Measurements from ENCODE around the gene FSTL4.
"Not testable (repeated sequence)": the region's sequence is repeated elsewhere in the genome, so short reads cannot be mapped to it uniquely, and the experiment has no call there.

FSTL4 gene

DNA sequence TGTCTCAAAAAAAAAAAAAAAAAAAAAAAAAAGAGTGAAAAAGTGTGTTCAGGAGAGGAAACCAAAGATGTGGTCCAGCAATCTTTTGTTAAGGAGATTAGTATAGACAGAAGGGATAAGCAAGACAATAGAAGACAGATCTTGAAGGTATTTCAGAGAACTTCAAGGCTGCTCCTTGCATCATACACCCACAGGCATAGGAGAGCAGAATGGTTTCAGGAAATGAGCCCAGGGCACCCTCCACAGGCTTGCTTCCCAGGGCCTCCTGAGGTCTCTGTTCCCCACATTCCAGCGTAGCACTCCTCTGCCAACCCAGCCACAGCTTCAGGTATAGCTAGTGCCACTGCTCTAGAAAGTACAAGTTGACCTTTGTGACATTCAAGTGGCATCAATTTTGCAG is 65.8 kb downstream of the FSTL4 start:
- DNase-seq = no peak

DNA sequence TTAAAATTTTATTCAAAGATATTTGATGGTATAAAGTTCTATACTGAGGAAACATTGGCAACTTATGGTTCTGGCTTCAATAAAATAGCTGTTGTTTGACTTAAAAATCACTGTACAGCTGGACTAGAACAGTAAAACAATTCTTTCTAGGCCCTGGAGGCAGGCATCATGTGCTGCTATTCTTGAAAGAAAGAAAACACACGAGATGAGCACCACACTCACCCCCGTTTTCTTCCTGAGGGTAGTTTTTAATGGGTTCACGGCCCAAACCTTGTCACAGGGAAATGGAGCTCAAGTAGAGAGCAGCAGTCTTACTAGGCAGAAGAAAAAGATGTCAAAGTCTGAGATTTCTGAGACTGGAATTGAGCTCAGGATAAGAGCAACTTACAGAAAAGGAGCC is 68.0 kb downstream of the FSTL4 start:
- DNase-seq = no peak

DNA sequence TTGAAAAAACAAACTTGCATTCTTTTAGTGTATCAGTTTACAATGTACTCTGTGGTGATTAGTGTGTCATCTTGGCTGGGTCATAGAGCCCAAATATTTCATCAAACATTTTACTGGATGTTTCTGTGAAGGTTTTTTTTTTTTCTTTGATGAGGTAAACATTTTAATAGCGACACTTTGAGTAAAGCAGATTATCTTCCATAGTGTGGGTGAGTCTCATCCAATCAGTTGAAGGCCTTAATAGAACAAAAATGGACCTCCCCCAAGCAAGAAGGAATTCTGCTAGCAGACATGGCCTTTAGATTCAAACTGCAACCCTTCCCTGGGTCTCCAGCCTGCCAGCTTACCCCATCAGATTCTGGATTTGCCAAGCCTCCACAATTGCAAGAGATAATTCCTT is 72.5 kb downstream of the FSTL4 start:
- no peak for DNase-seq

DNA sequence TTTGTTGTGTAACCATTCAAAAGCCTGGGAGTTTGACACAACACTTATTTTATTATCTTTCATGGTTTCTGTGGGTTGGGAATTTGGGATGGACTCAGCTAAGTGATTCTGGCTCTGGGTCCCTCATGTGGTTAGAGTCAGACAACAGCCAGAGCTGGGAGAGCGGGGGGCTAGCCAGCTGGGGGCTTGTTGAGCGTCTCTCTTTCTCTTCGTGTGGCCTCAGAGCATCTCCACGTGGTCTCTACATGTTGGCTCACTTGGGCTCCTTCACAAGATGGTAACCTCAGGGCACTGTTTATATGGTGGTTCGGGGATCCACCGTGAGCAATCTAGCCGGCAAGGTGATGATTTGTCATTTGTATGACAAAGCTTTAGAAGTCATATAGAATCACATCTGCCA is 73.6 kb downstream of the FSTL4 start:
- DNase-seq = no peak

DNA sequence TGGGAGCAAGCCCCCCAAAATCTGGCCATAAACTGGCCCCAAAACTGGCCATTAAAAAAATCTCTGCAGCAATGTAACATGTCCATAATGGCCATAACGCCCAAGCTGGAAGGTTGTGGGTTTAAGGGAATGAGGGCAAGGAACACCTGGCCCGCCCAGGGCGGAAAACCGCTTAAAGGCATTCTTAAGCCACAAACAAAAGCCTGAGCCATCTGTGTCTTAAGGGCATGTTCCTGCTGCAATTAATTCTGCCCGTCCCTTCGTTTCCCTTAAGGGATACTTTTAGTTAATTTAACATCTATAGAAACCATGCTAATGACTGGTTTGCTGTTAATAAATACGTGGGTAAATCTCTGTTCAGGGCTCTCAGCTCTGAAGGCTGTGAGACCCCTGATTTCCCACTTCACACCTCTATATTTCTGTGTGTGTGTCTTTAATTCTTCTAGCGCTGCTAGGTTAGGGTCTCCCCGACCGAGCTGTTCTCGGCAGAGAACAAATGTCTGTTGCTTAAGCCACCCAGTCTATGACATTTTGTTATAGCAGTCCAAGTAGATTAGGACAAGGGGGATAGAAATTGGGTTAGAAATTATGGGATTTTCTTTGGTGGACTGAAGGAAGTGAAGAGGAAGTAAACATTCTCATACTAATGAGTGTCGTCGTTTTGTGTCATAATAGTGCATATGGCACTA is 77.0 kb downstream of the FSTL4 start:
- DNase-seq = not testable (repeated sequence)

DNA sequence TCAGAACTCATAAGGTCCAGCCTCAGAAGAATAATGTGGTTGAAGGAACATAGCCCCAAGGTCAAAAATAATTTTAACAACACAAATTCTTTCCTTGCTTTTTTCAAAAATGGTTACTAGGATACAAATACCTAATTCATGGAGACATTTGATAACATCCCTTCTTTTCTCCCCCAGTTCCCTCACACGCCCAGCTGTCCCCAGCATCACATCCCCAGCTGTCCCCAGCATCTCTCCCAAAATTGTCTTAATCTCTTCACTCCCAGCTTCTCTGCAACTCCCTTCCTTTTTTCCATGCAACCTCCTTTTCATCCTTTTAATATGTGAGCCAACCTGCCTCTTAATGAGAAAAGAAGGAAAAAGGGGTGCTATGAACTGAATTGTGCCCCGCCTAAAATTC is 77.8 kb downstream of the FSTL4 start:
- no peak for DNase-seq

DNA sequence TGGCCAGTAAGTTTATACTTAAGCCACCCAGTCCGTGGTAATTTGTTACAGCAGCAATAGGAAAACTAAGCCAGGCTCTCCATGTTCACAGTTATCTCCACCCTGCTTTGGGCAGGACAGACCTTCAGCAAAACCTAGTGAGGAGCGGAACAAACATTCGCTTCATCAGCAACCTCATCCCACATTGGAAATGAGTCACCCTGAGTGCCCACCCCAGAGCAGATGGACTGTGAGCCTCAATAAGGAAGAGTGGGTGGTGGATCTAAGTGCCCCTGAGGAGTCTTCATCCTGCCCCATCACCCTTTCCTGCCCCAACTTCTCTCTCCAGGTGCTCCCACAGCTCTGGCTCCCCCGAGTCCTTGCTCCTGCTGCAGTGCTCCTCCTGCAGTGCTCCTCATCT is 78.8 kb downstream of the FSTL4 start:
- DNase-seq = no peak

DNA sequence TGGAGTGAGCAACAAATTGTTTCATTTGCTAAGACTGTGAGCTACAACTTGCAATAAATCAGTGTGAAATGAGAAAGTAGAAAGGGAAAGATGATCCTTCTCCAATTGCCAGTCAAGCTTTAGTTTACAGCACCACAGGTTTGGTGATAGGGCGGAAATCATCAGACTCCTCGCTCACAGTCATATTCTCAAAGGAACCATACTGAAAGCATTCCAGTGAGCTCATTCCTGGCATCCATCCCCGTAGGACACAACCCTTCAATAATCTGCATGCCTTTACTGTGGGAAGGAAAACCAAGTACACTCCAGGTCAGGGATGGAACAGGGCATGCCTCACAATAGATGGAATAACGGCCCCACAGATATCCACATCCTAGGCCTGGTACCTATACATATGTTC is 80.7 kb downstream of the FSTL4 start:
- no peak for DNase-seq

DNA sequence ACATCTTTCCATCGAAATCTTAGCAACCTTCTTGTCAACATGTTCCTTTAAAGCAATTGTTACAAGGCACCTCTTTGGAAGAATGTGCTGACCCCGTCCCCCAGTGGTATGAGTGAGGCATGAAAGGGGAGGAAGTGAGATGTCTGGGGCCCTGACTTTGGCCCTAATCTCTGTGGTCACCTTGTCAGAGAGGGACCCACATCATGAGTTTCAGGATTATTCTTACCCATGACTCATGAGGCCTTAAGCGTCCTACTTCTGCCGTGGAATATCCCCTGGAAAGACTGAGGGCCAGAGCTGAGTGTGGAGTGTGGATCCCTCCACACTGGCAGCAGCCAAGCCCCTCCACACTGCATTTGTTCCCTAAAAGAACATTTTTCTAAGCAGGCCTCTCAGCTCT is 81.2 kb downstream of the FSTL4 start:
- DNase-seq = no peak

DNA sequence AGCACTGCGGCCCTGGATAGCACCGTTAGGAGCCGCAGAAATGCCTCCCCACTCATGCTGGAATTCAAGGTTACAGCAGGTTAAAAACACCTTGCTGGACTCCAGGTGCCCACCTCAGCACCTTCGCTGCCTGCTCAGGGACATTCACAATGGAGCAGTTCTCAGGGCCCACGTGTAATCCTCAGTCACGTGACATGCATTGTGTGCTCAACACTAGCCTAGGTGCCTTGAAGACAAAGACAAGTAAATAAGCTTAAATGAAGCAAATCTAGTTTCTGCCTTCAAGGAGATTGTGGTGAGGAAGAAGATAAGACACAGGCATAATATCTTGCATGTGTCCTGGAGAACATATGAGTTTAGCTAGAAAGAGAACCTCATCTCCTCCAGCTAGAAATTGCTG is 82.1 kb downstream of the FSTL4 start:
- DNase-seq = no peak

DNA sequence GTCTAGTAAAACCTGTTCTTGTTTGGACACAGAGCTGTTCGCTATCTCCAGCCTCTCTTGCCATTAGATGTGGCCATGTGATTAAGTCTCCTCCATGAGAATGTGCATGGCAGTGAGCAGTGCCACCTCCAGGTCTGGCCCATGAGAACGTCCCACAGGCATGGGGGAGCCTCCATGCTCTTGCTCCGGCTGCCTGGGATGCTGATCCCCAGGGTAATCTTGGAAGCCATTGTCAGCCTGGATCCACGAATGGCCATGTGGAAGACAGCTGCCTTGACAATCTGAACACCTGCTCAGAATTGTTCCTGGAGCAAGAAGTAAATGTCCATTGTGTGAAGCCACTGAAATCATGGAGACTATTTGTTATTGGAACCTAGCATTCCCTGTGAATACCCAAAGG is 83.5 kb downstream of the FSTL4 start:
- no peak for DNase-seq

DNA sequence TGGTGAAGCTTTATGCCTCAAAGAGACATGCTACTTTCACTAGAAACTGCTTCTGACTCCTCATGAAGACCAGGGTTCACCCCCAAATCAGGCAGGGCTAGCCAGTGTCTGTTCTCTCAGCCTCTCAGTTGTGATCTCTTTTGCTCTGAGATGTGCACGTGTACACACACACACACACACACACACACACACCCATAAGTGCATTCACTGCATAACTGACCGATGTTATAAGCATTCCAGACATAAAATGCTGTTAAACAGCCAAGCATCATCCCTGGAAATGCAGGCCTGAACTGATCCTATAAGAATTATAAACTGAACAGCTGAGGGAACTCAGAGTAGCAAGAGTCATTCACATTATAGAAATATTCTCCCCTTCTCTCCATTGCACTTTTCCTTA is 85.0 kb downstream of the FSTL4 start:
- DNase-seq = no peak

DNA sequence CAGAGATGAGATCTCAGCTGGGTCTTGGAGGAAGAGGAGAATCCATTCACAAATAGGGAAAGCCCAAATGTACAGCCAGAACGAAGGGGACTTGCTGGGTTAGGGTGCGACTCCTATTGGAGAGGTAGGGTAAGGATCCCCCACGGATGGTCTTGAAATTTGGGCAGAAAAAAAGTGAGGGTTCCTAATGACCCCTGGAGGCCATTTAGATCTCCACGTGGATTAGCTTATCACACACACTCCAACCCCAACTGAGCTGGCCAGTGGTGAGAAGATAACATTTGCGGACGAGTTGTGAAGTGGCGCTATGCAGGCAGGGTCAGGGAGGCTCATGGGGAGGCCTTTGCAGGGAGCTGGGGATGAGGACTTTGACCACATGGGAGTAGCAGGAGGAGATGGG is 86.0 kb downstream of the FSTL4 start:
- no peak for DNase-seq

DNA sequence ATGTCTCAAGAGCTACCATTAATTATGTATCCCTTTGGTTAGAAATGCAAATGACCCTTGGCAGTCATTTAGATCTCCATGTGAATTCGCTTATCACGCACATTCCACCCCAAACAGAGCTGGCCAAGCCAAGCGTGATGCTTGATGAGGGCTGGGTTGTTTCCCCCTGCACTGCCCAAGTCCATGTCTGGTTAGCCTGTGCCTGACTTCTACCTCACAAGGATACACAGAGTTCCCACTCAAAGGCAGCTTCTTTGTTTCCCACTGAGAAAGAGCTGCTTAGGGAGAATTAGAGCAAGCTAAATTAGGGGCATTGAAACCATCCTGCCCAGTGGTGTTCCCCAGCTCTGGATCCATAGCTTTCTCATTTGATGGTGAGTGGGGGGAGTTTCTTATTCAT is 87.2 kb downstream of the FSTL4 start:
- no peak for DNase-seq

DNA sequence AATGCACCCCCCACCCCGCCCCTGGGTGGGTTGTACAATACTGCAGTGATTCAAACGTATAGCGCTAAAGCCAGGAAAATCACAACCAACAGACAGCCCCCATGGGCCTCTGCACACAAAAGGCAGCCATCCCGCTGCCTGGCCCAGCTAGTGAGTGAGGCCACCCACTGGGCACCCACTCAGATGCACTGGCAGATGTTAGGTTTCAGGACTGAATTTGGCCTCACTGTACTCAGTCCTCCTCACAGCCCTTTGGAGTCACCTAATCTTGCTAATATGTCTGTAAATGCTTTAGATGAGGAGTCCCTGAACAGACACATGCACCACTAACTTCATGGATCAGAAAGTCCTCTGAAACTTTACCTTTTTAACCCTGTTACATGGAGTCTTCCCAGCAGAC is 87.7 kb downstream of the FSTL4 start:
- DNase-seq = no peak

DNA sequence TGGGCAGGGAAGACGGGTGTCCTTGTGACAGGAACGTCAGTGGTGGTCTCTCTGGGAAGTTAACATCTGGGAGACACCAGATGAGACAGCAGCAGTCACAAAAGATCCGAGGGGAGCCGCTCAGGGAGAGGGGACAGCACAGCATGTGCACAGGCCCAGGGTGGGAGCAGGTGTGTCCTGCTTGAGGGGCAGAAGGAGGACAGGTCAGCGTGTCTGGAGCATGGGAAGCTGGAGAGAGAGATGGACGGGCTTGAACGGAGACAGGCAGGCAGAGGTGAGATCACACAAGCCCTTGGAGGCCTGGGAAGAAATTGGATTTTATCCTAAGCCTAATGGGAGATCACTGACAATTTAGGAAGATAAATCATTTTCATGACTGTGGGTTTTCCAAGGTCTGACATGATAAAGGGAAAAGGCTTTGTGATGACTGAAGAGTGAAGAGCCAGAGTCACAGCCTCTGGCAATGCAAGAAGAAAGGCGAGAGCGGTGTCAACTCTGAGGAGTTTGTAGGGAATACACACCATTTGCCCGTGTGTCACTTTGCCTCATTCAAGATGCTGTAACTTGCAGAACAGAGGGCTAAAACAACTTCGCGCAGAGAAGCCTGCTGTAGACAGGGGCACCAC is 88.3 kb downstream of the FSTL4 start:
- no peak for DNase-seq

DNA sequence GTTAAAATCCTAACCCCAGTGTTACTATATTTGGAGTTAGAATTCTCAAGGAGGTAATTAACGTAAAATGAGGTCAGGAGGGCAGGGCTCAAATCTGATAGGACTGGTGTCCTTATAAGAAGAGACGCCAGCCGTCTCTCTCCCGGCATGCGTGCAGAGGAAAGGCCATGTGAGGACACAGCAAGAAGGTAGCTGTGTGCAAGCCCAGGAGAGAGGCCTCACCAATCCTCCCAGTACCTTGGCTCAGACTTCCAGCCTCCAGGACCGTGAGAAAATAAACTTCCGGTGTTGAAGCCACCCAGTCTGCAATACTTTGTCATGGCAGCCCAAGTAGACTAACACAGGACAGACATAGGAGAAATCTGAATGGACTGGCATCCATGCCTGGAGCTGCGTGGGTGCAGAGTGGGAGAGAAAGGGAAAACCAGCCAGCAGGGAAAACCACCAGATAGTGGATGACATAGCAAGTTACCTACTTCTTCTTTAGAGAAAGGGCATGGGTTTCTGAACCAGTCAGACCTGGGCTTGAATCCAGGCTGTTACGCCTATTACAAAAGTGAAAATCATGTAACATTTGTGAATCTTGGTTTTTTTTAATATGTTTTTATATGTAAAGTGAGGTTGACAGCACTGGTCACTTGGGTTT is 89.2 kb downstream of the FSTL4 start:
- DNase-seq = peak; percentile 11

DNA sequence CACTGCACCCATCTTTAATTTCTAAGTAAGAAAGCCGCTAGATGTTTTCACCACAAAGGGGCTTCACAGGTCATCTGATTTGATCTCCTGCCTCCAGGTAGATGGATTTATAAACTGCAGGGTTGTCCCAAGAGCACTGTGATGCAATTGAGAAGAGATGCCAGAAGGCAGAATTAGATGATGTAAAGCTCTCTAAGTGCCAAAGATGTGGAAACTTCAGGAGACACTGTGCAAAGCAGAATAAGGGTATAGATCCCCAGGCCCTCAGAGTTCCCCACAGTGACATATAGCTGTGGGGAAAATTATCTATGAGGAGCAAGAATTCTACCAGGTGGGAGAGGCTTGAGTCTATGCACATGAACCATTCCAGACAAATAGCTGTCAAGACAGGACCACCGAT is 90.5 kb downstream of the FSTL4 start:
- DNase-seq = no peak

DNA sequence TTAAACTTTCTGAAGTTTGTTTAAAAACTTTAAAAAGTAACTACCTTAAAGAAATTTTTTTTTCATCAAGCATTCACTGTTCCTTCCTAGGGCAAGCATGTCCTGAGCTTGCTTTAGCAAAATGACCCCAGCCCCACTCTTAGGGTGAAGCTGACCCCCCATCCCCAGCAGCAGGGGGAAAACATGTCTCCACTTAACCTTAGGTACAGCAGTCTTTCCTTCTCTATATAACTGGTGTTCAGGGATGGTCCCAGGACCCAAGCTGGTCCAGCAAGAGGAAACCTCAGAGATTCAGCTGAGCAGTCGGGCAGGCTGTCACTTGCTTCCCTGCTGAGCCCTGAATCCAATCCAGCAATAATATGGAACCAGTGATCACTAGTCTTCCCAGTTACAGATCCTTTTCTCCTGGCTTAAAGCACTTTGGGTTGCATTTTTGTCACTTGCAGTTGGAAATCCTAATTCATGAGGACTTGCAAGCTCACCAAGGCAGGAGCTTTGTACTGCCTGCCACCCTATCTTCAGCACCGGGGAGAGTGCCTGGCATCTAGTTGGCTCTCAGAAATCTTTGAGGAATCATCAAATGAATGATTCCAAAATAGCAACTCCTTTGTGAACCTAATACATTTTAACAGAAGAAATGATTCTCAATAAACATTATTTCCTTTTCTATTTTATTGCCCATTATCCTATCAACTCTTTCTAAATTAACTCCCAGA is 91.2 kb downstream of the FSTL4 start:
- no peak for DNase-seq

DNA sequence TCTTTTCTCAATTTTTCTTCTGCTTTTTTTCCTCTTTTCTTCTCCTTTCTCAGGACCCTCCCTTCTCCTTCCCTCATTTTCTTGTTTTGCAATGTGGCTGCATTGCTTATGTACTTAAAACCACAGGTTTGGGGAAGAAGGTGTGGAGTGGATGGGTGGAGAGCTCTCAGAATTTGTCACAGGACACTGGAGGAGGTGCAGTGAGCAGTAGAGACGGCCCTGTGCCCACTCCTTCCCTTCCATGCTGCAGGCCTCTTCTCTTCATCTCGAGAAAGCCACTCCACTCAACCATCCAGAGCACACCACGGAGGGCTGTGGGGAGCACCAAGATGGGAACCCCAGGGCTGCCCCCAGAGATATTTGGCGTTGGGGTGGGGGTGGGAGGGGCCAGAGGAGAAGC is 92.3 kb downstream of the FSTL4 start:
- no peak for DNase-seq

DNA sequence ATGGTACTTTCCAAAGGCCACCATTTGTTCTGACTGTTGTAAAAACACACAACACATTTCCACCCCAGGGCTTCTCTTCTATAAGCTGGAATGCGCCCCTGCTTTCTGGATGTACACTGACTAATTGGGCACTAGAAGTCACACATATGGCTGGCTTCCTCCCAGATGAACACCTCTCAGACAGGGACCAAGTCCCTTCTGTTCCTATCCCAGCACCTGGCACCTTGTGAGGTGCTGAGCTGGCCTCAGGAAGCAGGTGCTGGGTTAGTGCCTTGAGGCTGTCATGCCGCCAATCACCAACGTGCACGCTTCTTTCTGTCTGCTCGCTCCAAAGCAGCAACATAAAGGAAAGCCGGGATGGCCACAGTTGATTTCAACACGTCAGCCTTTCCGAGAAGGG is 93.2 kb downstream of the FSTL4 start:
- DNase-seq = no peak

DNA sequence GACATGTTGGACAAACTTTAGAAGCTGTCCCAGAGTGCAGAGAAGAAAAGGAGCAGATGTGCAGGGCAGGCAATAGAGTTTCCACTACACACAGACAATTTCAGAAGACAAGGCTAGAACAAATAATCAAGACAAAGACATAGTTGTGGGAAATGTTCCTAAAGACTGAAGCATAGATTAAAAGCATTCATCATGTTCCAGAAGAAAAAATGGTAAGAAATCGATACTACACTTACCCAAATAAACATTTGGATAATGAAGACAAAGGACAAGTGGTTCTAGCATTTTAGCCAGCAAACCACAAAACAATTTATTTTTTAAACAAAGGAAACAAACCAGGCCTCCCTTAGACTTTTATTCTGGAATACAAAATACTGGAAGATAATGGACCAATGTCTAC is 97.9 kb downstream of the FSTL4 start:
- no peak for DNase-seq

DNA sequence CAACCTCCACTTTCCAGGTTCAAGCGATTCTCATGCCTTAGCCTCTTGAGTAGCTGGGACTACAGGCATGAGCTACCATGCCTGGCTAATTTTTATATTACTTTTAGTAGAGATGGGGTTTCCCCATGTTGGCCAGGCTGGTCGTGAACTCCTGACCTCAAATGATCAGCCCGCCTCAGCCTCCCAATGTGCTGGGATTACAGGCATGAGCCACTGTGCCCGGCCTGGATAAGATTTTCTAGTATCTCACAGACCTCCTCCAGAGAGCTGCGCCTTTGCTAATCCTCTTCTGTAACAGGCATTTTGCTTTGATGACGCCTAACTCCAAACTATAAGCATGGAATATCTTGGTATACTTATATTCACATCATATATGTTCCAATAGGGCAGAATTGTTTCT is 99.4 kb downstream of the FSTL4 start:
- no peak for DNase-seq

DNA sequence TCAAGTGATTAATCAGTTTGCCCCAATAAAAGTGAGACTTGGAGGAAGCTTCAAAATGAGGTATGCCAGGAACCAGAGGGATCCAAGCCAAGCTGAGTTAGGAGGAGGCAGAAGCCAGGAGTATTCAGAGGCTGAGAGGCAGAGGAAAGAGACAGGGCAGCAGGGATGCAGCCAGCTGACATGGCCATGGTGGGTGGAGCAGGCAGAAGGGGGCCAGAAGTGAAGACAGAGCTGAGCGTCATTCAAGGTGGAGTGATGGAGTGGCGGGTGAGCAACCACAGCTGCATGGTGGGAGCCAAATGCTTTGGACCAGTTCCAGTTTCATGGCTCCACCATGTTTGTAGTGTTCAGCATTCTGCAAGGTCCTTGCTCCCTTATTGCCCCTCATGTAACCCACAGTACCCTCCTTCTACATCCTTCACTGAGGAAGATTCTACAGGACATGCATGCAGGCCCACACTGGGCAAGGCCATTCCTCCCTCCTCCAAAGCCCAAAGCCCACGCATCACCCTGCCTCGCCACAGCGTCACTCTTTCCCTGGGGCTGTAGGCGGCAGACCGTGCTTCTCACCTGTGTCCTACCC is 100.6 kb downstream of the FSTL4 start:
- no peak for DNase-seq

Measured in inflammatory macrophage treated with lipopolysaccharide for 4 hours (primary cell).